ENCODE data around the gene C10orf88.

- no peak for TF ChIP-seq CTCF (IDR thresholded peaks at IDR 0.05 in 4 of 5, conservative IDR thresholded peaks at IDR 0.05 in 1 of 5)
- no peak for TF ChIP-seq POLR2A (IDR thresholded peaks at IDR 0.05)
These were observed 3.4 kb upstream of the C10orf88 start for GRCh38 chr10:122957474-122957873.

Measured in gastrocnemius medialis (tissue), 4 donors.